Liver (tissue), 9 donors: ENCODE measurements around the gene ST6GALNAC3. TPM values are rescaled to one million over a fixed set of nuclear protein-coding genes. Genes with fewer than 3 reads are reported as not detected.

Experiments used
- DNase-seq: peaks from one replicate; pipeline ENCODE4 v3.0.0-alpha.2; 2017; ENCODE audit warnings: low spot score
- H3K27ac ChIP-seq, 2 donors: one replicate each; pipeline ENCODE4 v1.7.0; 2013; ENCODE audit warnings: inconsistent platforms in 2 of 2, low read length in 2 of 2, control low read depth in 1 of 2, low read depth in 1 of 2, mild to moderate bottlenecking in 1 of 2
- H3K27me3 ChIP-seq, 4 donors: one replicate each; pipeline versions ENCODE4 v1.6.1 to v1.7.0; 2013; ENCODE audit warnings: low read length in 3 of 4, inconsistent platforms in 1 of 4, mild to moderate bottlenecking in 1 of 4, moderate library complexity in 1 of 4; ENCODE audit not compliant: control insufficient read depth in 4 of 4, insufficient read depth in 4 of 4
- H3K36me3 ChIP-seq, 4 donors: one replicate each; pipeline versions ENCODE4 v1.6.1 to v1.7.0; 2013; ENCODE audit warnings: low read length in 3 of 4, mild to moderate bottlenecking in 3 of 4, low read depth in 1 of 4, moderate library complexity in 1 of 4; ENCODE audit not compliant: control insufficient read depth in 4 of 4, insufficient read depth in 3 of 4
- H3K4me1 ChIP-seq, 4 donors: one replicate each; pipeline versions ENCODE4 v1.6.1 to v1.7.0; 2013; ENCODE audit warnings: low read length in 3 of 4, mild to moderate bottlenecking in 3 of 4, moderate library complexity in 1 of 4; ENCODE audit not compliant: control insufficient read depth in 4 of 4, insufficient read depth in 4 of 4
- H3K4me3 ChIP-seq, 3 donors: one replicate each; pipeline versions ENCODE4 v1.6.1 to v1.7.0; 2013; ENCODE audit warnings: low read length in 3 of 3, control low read depth in 1 of 3, low read depth in 1 of 3, mild to moderate bottlenecking in 1 of 3
- H3K9ac ChIP-seq, 2 donors: one replicate each; pipeline ENCODE4 v1.7.0; 2013; ENCODE audit warnings: low read length in 2 of 2, mild to moderate bottlenecking in 2 of 2, moderate library complexity in 2 of 2, control low read depth in 1 of 2, low read depth in 1 of 2
- H3K9me3 ChIP-seq, 4 donors: one replicate each; pipeline versions ENCODE4 v1.6.1 to v1.7.0; 2013; ENCODE audit warnings: low read length in 3 of 4; ENCODE audit not compliant: control insufficient read depth in 4 of 4
- EGR1 ChIP-seq, 2 donors: IDR thresholded peaks; 2 replicates each; pipeline ENCODE4 v1.6.1; 2016 to 2018; ENCODE audit warnings: antibody characterized with exemption in 2 of 2, low read depth in 2 of 2
- FOXA1 ChIP-seq: IDR thresholded peaks from 2 replicates; pipeline ENCODE4 v1.6.1; 2016; ENCODE audit warnings: antibody characterized with exemption
- FOXA2 ChIP-seq: IDR thresholded peaks from 2 replicates; pipeline ENCODE4 v1.6.1; 2016; ENCODE audit warnings: antibody characterized with exemption
- HNF4A ChIP-seq, 2 donors: conservative IDR thresholded peaks; 2 replicates each; pipeline ENCODE4 v1.6.1; 2016; ENCODE audit warnings: antibody characterized with exemption in 2 of 2, mild to moderate bottlenecking in 2 of 2
- HNF4G ChIP-seq: IDR thresholded peaks from 2 replicates; pipeline ENCODE4 v1.6.1; 2016; ENCODE audit warnings: antibody characterized with exemption
- NR2F2 ChIP-seq: IDR thresholded peaks from 2 replicates; pipeline ENCODE4 v1.6.1; 2016; ENCODE audit warnings: antibody characterized with exemption
- RAD21 ChIP-seq, 2 donors: IDR thresholded peaks; 2 replicates each; pipeline ENCODE4 v1.6.1; 2016; ENCODE audit warnings: antibody characterized with exemption in 2 of 2, mild to moderate bottlenecking in 2 of 2
- RXRA ChIP-seq, 2 donors: IDR thresholded peaks; 2 replicates each; pipeline ENCODE4 v1.6.1; 2017 to 2018; ENCODE audit warnings: antibody characterized with exemption in 2 of 2, mild to moderate bottlenecking in 1 of 2
- SP1 ChIP-seq: IDR thresholded peaks from 2 replicates; pipeline ENCODE4 v1.6.1; 2018; ENCODE audit warnings: antibody characterized with exemption, mild to moderate bottlenecking
- TAF1 ChIP-seq: conservative IDR thresholded peaks from 2 replicates; pipeline ENCODE4 v1.6.1; 2016; ENCODE audit warnings: antibody characterized with exemption, mild to moderate bottlenecking
- YY1 ChIP-seq: IDR thresholded peaks from 2 replicates; pipeline ENCODE4 v1.6.1; 2016; ENCODE audit warnings: antibody characterized with exemption, mild to moderate bottlenecking
- WGBS: extraction: QIAGEN DNeasy Blood & Tissue Kit; methylation state at CpG from one replicate; pipeline ENCODE4 v1.1.7; 2013; 5-methylcytosine and 5-hydroxymethylcytosine counted together
- polyA plus RNA-seq, 2 donors: library from polyadenylated mRNA; stranded (reverse) in 1 of 2; unstranded in 1 of 2; fragments of 200-250 nt in 1 of 2; fragments of >200 nt in 1 of 2; fragmentation: Nextera tagmentation in 1 of 2; extraction: Ambion mirVana in 1 of 2; gene quantifications; one replicate each; pipeline versions ENCODE4 v1.2.1 to v1.2.3, GENCODE V29; 2013 to 2015
- total RNA-seq, 2 donors: library from RNA; depleted of rRNA; stranded (reverse); fragments of >200 nt; gene quantifications; one replicate each; pipeline ENCODE4 v1.2.3, GENCODE V29; 2014
- TF ChIP-seq, protein P1 (sequence below): fragments of 150-350 bp; IDR thresholded peaks from 2 replicates; pipeline ENCODE4 v1.5.1; 2017; ENCODE audit warnings: improper control_type of control experiment, low read depth, low read length; ENCODE audit not compliant: missing input control
- TF ChIP-seq, protein P2 (sequence below): IDR thresholded peaks from 2 replicates; pipeline ENCODE4 v1.6.1; 2016; ENCODE audit warnings: antibody characterized with exemption
- TF ChIP-seq, protein P3 (sequence below): IDR thresholded peaks from 2 replicates; pipeline ENCODE4 v1.6.1; 2016; ENCODE audit warnings: antibody characterized with exemption
- TF ChIP-seq, protein P4 (sequence below): IDR thresholded peaks from 2 replicates; pipeline ENCODE4 v1.6.1; 2016; ENCODE audit warnings: antibody characterized with exemption, mild to moderate bottlenecking
- TF ChIP-seq, protein P5 (sequence below): IDR thresholded peaks from 2 replicates; pipeline ENCODE4 v1.6.1; 2016; ENCODE audit warnings: antibody characterized with exemption
- donor health status: healthy.
- donor health status: healthy.
- donor health status: healthy.
- donor health status: healthy.
- donor health status: healthy.

ST6GALNAC3 gene
- total and polyA plus RNA-seq, 4 donors: 1.2 to 5.0 (median 3.2) TPM

DNA sequence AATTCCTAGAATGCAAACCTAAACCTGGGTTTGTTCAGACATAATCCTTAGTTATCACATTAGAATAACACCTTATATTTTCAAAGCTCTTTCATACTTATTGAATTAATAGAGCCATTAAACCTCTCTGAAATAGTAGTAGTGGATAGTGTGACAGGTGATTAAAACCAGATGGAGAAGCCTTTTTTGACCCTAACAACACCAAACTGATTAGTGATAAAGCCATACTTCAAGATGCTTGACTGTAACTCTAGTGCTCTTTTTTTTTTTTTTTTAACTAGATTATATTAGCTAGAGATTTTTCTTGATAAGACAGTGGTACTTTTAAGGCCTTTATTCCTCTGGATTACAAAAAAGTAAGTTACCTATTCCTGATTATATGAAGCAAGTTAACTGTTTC, 190.1 kb downstream of the ST6GALNAC3 start:
- Histone ChIP-seq H3K4me3 (no peak overlapping the region), H3K27me3 (no peaks in the 10 kb centered on the region), H3K9ac (no peak overlapping the region), H3K36me3 (no peaks in the 10 kb centered on the region), H3K27ac (no peak overlapping the region), H3K9me3 (no peaks in the 10 kb centered on the region), H3K4me1 (no peaks in the 10 kb centered on the region)
- no peak for DNase-seq
- TF ChIP-seq, protein P1, sequence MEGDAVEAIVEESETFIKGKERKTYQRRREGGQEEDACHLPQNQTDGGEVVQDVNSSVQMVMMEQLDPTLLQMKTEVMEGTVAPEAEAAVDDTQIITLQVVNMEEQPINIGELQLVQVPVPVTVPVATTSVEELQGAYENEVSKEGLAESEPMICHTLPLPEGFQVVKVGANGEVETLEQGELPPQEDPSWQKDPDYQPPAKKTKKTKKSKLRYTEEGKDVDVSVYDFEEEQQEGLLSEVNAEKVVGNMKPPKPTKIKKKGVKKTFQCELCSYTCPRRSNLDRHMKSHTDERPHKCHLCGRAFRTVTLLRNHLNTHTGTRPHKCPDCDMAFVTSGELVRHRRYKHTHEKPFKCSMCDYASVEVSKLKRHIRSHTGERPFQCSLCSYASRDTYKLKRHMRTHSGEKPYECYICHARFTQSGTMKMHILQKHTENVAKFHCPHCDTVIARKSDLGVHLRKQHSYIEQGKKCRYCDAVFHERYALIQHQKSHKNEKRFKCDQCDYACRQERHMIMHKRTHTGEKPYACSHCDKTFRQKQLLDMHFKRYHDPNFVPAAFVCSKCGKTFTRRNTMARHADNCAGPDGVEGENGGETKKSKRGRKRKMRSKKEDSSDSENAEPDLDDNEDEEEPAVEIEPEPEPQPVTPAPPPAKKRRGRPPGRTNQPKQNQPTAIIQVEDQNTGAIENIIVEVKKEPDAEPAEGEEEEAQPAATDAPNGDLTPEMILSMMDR: no peak
- TF ChIP-seq HNF4A (conservative IDR thresholded peaks at IDR 0.05): no peak
- no peak for TF ChIP-seq YY1
- TF ChIP-seq NR2F2: no peak

DNA sequence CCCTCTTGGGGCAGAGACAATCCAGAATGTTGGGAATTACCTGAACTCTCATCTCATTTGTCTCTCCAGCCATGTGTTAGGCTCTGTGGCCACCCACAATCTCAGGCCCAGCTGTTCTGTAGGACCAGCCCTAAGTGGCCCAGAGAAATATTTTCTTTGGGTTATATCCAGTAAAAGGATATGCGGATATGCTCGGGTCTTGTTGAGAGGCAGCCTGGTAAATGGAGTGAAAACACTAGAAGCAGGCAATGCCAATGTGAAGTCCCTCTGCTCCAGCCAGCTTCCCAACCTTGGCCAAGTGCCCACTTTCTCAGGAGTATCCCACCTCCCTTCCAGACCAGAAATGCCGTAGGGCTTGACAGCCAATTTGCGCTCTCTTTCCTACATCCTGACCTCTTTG, 192.2 kb downstream of the ST6GALNAC3 start:
- no peak for DNase-seq
- no peaks in the 10 kb centered on the region for H3K9me3 ChIP-seq
- no peak overlapping the region for H3K9ac ChIP-seq
- no peak overlapping the region for H3K4me3 ChIP-seq
- TF ChIP-seq, protein P2, sequence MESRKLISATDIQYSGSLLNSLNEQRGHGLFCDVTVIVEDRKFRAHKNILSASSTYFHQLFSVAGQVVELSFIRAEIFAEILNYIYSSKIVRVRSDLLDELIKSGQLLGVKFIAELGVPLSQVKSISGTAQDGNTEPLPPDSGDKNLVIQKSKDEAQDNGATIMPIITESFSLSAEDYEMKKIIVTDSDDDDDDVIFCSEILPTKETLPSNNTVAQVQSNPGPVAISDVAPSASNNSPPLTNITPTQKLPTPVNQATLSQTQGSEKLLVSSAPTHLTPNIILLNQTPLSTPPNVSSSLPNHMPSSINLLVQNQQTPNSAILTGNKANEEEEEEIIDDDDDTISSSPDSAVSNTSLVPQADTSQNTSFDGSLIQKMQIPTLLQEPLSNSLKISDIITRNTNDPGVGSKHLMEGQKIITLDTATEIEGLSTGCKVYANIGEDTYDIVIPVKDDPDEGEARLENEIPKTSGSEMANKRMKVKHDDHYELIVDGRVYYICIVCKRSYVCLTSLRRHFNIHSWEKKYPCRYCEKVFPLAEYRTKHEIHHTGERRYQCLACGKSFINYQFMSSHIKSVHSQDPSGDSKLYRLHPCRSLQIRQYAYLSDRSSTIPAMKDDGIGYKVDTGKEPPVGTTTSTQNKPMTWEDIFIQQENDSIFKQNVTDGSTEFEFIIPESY: no peak
- TF ChIP-seq RXRA (IDR thresholded peaks at IDR 0.05): no peak
- TF ChIP-seq HNF4G: no peak
- TF ChIP-seq SP1: no peak
- TF ChIP-seq, protein P3, sequence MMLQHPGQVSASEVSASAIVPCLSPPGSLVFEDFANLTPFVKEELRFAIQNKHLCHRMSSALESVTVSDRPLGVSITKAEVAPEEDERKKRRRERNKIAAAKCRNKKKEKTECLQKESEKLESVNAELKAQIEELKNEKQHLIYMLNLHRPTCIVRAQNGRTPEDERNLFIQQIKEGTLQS: no peak
- no peak for TF ChIP-seq YY1
- TF ChIP-seq, protein P1: no peak
- TF ChIP-seq, protein P4, sequence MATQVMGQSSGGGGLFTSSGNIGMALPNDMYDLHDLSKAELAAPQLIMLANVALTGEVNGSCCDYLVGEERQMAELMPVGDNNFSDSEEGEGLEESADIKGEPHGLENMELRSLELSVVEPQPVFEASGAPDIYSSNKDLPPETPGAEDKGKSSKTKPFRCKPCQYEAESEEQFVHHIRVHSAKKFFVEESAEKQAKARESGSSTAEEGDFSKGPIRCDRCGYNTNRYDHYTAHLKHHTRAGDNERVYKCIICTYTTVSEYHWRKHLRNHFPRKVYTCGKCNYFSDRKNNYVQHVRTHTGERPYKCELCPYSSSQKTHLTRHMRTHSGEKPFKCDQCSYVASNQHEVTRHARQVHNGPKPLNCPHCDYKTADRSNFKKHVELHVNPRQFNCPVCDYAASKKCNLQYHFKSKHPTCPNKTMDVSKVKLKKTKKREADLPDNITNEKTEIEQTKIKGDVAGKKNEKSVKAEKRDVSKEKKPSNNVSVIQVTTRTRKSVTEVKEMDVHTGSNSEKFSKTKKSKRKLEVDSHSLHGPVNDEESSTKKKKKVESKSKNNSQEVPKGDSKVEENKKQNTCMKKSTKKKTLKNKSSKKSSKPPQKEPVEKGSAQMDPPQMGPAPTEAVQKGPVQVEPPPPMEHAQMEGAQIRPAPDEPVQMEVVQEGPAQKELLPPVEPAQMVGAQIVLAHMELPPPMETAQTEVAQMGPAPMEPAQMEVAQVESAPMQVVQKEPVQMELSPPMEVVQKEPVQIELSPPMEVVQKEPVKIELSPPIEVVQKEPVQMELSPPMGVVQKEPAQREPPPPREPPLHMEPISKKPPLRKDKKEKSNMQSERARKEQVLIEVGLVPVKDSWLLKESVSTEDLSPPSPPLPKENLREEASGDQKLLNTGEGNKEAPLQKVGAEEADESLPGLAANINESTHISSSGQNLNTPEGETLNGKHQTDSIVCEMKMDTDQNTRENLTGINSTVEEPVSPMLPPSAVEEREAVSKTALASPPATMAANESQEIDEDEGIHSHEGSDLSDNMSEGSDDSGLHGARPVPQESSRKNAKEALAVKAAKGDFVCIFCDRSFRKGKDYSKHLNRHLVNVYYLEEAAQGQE: no peak
- no peak for TF ChIP-seq FOXA1
- TF ChIP-seq NR2F2: no peak
- TF ChIP-seq, protein P5, sequence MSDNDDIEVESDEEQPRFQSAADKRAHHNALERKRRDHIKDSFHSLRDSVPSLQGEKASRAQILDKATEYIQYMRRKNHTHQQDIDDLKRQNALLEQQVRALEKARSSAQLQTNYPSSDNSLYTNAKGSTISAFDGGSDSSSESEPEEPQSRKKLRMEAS: no peak
- no peak for TF ChIP-seq EGR1 (IDR thresholded peaks at IDR 0.05; ENCODE audit: low read depth in 2 of 2)
- no peak for TF ChIP-seq RAD21 (IDR thresholded peaks at IDR 0.05)
- TF ChIP-seq TAF1: no peak
- no peak for TF ChIP-seq FOXA2
- no peaks in the 10 kb centered on the region for H3K36me3 ChIP-seq
- WGBS: 96% methylated on average over 4 of the region's 4 CpGs
- H3K27me3 ChIP-seq: no peaks in the 10 kb centered on the region
- no peak overlapping the region for H3K27ac ChIP-seq
- peaks cover 0 to 5% (median 0%) of the 10 kb centered on the region in 4 donors for H3K4me1 ChIP-seq
